OCI-LY1 (cell line): ENCODE data around the gene GPR158.

ENCODE experiments used
- CTCF ChIP-seq: fragments of 200-600 bp; sonication (generic), shearing (Covaris generic); IDR thresholded peaks from 2 replicates; pipeline ENCODE4 v1.5.1; 2017; ENCODE audit warnings: mild to moderate bottlenecking, antibody characterized with exemption, low read length, moderate library complexity, mixed read lengths
- EZH2 ChIP-seq: fragments of 200-600 bp; sonication (generic), shearing (Covaris generic); IDR thresholded peaks from 2 replicates; pipeline ENCODE4 v1.8.0; 2017; ENCODE audit warnings: borderline replicate concordance, mixed run types, mild to moderate bottlenecking, antibody characterized with exemption, low read length, moderate library complexity, mixed read lengths

GRCh38 chr10:25157650-25158049 lies 17.2 kb upstream of the GPR158 start:
- TF ChIP-seq CTCF (no peak), EZH2 (no peak)
